Testis (tissue), 3 donors: ENCODE data around the gene ARID1B. TPM values are rescaled to one million over a fixed set of nuclear protein-coding genes. Genes with fewer than 3 reads are reported as not detected.
"Not testable (repeated sequence)": the region's sequence is repeated elsewhere in the genome, so short reads cannot be mapped to it uniquely, and the experiment has no call there.

Source experiments
- DNase-seq: peaks from one replicate; pipeline ENCODE4 v3.0.0-alpha.2; 2019
- H3K27ac ChIP-seq, 2 donors: fragments of 200-600 bp; sonication (generic); one replicate each; pipeline ENCODE4 v1.5.1; 2019
- H3K27me3 ChIP-seq: fragments of 200-600 bp; sonication (generic); one replicate; pipeline ENCODE4 v1.5.1; 2019
- H3K36me3 ChIP-seq: fragments of 200-600 bp; sonication (generic); one replicate; pipeline ENCODE4 v1.5.1; 2017; ENCODE audit warnings: low read depth; ENCODE audit errors: missing control alignments
- H3K4me1 ChIP-seq: fragments of 200-600 bp; sonication (generic); one replicate; pipeline ENCODE4 v1.5.1; 2019
- H3K4me3 ChIP-seq, 2 donors: fragments of 200-600 bp; sonication (generic); one replicate each; pipeline ENCODE4 v1.5.1; 2017 to 2019
- H3K9me3 ChIP-seq: fragments of 200-600 bp; sonication (generic); one replicate; pipeline ENCODE4 v1.5.1; 2017
- CTCF ChIP-seq, 3 experiments: fragments of 450-650 bp in 2 of 3; fragments of 200-600 bp in 1 of 3; sonication (generic) in 1 of 3; IDR thresholded peaks; one replicate each; pipeline ENCODE4 v1.5.1; 2016 to 2019; ENCODE audit warnings: antibody characterized with exemption in 3 of 3, mild to moderate bottlenecking in 2 of 3, moderate library complexity in 1 of 3
- POLR2A ChIP-seq: fragments of 450-650 bp; IDR thresholded peaks from one replicate; pipeline ENCODE4 v1.6.1; 2017; ENCODE audit warnings: antibody characterized with exemption, mild to moderate bottlenecking, moderate library complexity
- WGBS, 2 donors: methylation state at CpG; one replicate each; pipeline ENCODE4 v1.1.5; 2018; 5-methylcytosine and 5-hydroxymethylcytosine counted together
- intact Hi-C: fragments of 100-400 bp; cut with DNase I; formaldehyde crosslinking; loops from one replicate; pipeline ENCODE4 v1.15.1; 2023; ENCODE audit warnings: low total_unique reads
- polyA plus RNA-seq: library from polyadenylated mRNA; stranded (reverse); fragments of 350-450 nt; fragmentation: Illumina TruSeq; extraction: RNeasy Lipid Tissue Mini Kit (QIAGEN cat#74804); gene quantifications from one replicate; pipeline ENCODE4 v1.2.3, GENCODE V29; 2014; ENCODE audit warnings: low read depth, low replicate concordance; ENCODE audit not compliant: insufficient read depth
- total RNA-seq, 2 donors: library from RNA; depleted of rRNA; stranded (reverse); fragments of >200 nt; gene quantifications; one replicate each; pipeline ENCODE4 v1.2.3, GENCODE V29; 2016

Gene ARID1B
- total and polyA plus RNA-seq, 3 donors from 2014 or later, result 26.2 to 126 (median 103) TPM

GRCh38 chr6:157037165-157037564 is 260.0 kb downstream of the ARID1B start:
- DNase-seq, result no peak
- peaks cover 10% of the 10 kb centered on the region for H3K4me1 ChIP-seq
- no peak overlapping the region for H3K27ac ChIP-seq
- H3K4me3 ChIP-seq, result no peak overlapping the region
- TF ChIP-seq POLR2A (no peak), CTCF (IDR thresholded peaks at IDR 0.05) (no peak)
- intact Hi-C loops, result loop anchor here (10.0 kb wide), 2 partner anchors 148 to 238 kb away; no protein-coding TSS in a partner anchor
- no peaks in the 10 kb centered on the region for H3K9me3 ChIP-seq
- no peaks in the 10 kb centered on the region for H3K36me3 ChIP-seq
- no peaks in the 10 kb centered on the region for H3K27me3 ChIP-seq
- WGBS, 2 donors, result 86 to 88% methylated on average over 8 of the region's 8 CpGs

GRCh38 chr6:157038610-157039009 is 261.4 kb downstream of the ARID1B start:
- WGBS, 2 donors, result 95 to 96% methylated on average over 7 of the region's 7 CpGs
- Histone ChIP-seq H3K9me3 (no peaks in the 10 kb centered on the region), H3K27ac (no peak overlapping the region), H3K4me3 (no peak overlapping the region), H3K27me3 (no peaks in the 10 kb centered on the region), H3K4me1 (peaks cover 10% of the 10 kb centered on the region), H3K36me3 (no peaks in the 10 kb centered on the region)
- DNase-seq, result no peak
- TF ChIP-seq POLR2A, result no peak
- TF ChIP-seq CTCF (IDR thresholded peaks at IDR 0.05), result no peak
- intact Hi-C loops, result loop anchor here (10.0 kb wide), 2 partner anchors 146 to 236 kb away; no protein-coding TSS in a partner anchor

- not testable (repeated sequence) for H3K36me3 ChIP-seq, H3K9me3 ChIP-seq, H3K27ac ChIP-seq, H3K27me3 ChIP-seq, H3K4me1 ChIP-seq, DNase-seq, H3K4me3 ChIP-seq
- 89 to 98% methylated on average over 4 of the region's 4 CpGs for WGBS, 2 donors
- intact Hi-C loops, result loop anchor here (10.0 kb wide), 2 partner anchors 145 to 235 kb away; no protein-coding TSS in a partner anchor
Observed at GRCh38 chr6:157039639-157040038, 262.5 kb downstream of the ARID1B start.

GRCh38 chr6:157040191-157040590 is 263.0 kb downstream of the ARID1B start:
- H3K36me3 ChIP-seq, result no peaks in the 10 kb centered on the region
- peaks cover 5% of the 10 kb centered on the region for H3K4me1 ChIP-seq
- intact Hi-C loops, result no loop called here
- no peaks in the 10 kb centered on the region for H3K9me3 ChIP-seq
- H3K27me3 ChIP-seq, result no peaks in the 10 kb centered on the region
- DNase-seq, result no peak
- no peak for TF ChIP-seq CTCF (IDR thresholded peaks at IDR 0.05)
- no peak for TF ChIP-seq POLR2A
- no peak overlapping the region for H3K27ac ChIP-seq
- H3K4me3 ChIP-seq, result no peak overlapping the region
- WGBS, 2 donors, result 95 to 97% methylated on average over 7 of the region's 7 CpGs

GRCh38 chr6:157045831-157046454 is 268.8 kb downstream of the ARID1B start:
- peak; percentile 38 to 49 (median 42) for TF ChIP-seq CTCF (IDR thresholded peaks at IDR 0.05)
- no peak for TF ChIP-seq POLR2A
- no peaks in the 10 kb centered on the region for H3K36me3 ChIP-seq
- H3K27me3 ChIP-seq, result no peaks in the 10 kb centered on the region
- H3K27ac ChIP-seq, result no peak overlapping the region
- intact Hi-C loops, result no loop called here
- DNase-seq, result no peak
- H3K4me3 ChIP-seq, result no peak overlapping the region
- H3K9me3 ChIP-seq, result no peaks in the 10 kb centered on the region
- H3K4me1 ChIP-seq, result no peaks in the 10 kb centered on the region
- 16 to 19% methylated on average over 2 of the region's 2 CpGs for WGBS, 2 donors
